Lung microvascular endothelial cell (primary cell): Measurements from ENCODE around the gene TSHZ2. TPM values are rescaled to one million over a fixed set of nuclear protein-coding genes. Genes with fewer than 3 reads are reported as not detected.

Experiments
- DNase-seq, 2 donors: peaks; one replicate each; pipeline versions ENCODE4 v3.0.0 to v3.0.0-alpha.2; 2010; ENCODE audit warnings: low read depth in 2 of 2
- total RNA-seq: library from RNA; depleted of rRNA; stranded (reverse); fragments of >200 nt; gene quantifications from 2 replicates; pipeline ENCODE4 v1.2.1, GENCODE V29; 2014

The TSHZ2 gene
- total RNA-seq, 1 donor from 2014 or later: 4.0 TPM

GRCh38 chr20:53061192-53062108 lies 89.3 kb downstream of the TSHZ2 start:
- DNase-seq: no peak

GRCh38 chr20:53064935-53065334 lies 92.8 kb downstream of the TSHZ2 start:
- no peak for DNase-seq

GRCh38 chr20:53068241-53068640 lies 96.1 kb downstream of the TSHZ2 start:
- DNase-seq: no peak

DNA sequence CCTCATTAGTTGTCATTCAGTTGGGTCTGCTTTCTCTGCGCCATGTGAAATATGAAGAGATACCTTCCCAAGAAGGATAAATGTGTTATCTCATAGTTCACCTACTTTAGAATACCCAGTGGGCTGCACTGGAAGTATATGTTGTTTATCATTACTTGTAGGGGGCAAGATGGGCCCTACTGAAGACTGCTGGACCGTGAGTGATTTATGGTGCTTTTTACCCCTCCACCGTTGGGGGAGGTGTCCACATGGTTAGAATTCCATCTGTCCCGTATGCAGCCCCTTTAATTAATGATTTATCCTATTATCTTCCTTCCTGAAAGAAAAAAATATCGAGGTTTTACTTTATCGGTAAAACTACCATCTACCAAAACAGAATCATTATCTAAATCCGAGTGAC lies 97.0 kb downstream of the TSHZ2 start:
- no peak for DNase-seq

DNA sequence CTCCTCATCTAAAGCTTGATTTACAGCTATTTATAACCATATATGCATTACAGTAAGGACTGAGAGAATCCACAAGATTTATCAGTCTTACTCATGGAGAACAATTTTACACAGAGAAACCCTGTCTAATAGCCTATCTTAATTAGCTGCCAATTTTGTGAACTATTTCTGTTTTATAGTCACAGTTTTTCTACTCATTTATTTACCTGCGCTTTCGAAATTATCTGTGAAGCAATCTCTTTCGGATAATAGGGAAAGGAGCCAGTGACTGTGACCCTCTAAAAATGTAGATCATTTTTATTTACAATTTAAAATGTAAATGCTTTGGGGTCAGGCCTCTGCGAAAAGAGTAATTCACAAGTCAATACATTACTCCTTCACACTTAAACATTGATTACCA lies 98.1 kb downstream of the TSHZ2 start:
- no peak for DNase-seq

- DNase-seq: peak; percentile 2 to 39
Observed at GRCh38 chr20:53070706-53071392, 98.7 kb downstream of the TSHZ2 start.

- no peak for DNase-seq
Observed at GRCh38 chr20:53071833-53072232, 99.7 kb downstream of the TSHZ2 start.

GRCh38 chr20:53072923-53073579 lies 100.9 kb downstream of the TSHZ2 start:
- no peak for DNase-seq

DNA sequence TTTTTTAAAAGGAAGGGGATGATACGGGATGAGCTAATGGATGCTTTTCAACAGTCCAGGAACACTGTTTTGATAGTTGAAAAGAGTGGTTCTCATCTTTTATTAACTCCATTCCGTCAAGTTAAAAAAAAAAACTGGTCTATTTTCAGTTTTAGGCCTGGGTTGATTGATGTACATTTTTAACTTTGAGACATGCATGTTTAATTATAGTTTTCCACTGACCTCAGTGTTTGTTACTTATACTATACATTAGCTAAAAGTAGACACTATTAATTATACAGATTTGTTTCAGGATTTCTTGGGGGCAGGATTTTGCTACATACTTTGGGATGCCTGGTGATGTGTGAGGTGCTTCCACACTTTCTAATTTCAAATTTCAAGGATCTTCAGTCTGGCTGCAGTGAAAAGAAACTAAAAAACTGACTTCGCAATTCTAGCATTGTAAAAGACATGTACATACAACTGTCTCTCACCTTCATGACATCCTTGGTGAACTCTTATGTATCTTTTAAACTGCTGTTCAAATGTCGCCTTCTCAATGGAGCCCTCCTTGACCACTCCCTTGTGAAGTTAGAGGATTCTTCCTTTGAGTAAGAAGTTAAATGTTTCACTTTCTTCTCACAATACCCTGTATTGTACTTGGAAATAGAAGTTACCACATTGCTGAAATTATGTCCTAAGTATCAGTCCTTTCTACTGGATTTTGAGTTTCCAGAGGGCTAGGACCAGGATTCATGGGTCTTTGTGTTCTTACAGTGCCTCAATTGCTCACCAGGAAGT lies 101.7 kb downstream of the TSHZ2 start:
- DNase-seq: no peak

GRCh38 chr20:53074811-53075314 lies 102.7 kb downstream of the TSHZ2 start:
- peak in 1 of 2 donors; percentile 51 for DNase-seq

- DNase-seq: no peak
Observed at GRCh38 chr20:53076668-53077067, 104.5 kb downstream of the TSHZ2 start.

GRCh38 chr20:53077373-53078205 lies 105.4 kb downstream of the TSHZ2 start:
- DNase-seq: peak in 1 of 2 donors; percentile 87

DNA sequence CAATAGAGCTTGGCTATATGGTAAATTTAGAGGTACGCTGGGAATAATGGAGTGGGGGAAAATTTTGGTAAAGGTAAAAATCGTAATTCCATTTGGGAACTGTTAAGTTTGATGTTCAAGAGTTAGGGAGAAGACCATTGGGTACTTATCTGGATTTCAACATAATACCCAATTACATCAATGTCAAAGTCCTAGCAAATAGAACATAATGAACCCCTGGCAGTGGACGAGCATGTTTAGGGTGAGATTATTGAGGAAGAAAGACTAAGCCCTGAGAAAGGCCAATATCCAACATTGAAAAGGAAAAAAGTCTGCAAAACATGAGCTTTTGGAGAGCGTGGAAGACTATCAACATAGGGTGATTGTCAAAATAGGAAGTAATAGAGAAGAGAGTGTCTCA lies 106.6 kb downstream of the TSHZ2 start:
- DNase-seq: no peak

DNA sequence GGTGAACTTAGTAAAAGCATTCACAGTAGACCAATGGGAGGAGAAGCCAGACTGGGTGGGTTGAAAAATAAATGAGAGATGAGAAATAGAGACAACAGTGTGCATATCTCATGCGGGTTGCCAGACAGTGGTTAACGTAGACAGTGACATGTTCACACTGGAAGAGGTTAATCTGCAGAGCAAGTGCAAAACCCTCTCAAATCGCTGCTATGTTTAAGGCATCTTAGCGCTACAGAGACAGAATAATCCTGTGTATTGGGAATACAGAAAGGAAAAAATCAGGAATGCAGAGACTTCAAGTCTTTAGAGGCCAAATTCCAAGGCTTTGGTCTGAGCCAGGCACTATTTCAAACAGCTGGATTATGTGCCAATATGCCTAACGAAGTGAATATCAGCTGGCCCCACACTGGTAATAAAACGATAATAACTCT lies 107.1 kb downstream of the TSHZ2 start:
- DNase-seq: no peak

GRCh38 chr20:53079828-53080686 lies 107.9 kb downstream of the TSHZ2 start:
- DNase-seq: no peak

DNA sequence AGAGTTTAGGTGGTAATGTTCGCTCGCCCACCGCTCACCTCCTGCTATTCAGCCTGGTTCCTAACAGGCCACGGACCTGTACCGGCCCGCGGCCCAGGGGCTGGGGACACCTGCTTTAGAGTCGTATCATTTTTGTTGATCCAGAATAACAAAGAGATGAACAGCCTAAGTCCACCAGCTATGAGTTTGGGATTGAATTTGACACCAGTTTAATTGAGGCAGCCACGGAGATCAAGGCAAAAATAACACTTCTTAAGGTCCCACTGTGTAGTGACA lies 108.5 kb downstream of the TSHZ2 start:
- no peak for DNase-seq

DNA sequence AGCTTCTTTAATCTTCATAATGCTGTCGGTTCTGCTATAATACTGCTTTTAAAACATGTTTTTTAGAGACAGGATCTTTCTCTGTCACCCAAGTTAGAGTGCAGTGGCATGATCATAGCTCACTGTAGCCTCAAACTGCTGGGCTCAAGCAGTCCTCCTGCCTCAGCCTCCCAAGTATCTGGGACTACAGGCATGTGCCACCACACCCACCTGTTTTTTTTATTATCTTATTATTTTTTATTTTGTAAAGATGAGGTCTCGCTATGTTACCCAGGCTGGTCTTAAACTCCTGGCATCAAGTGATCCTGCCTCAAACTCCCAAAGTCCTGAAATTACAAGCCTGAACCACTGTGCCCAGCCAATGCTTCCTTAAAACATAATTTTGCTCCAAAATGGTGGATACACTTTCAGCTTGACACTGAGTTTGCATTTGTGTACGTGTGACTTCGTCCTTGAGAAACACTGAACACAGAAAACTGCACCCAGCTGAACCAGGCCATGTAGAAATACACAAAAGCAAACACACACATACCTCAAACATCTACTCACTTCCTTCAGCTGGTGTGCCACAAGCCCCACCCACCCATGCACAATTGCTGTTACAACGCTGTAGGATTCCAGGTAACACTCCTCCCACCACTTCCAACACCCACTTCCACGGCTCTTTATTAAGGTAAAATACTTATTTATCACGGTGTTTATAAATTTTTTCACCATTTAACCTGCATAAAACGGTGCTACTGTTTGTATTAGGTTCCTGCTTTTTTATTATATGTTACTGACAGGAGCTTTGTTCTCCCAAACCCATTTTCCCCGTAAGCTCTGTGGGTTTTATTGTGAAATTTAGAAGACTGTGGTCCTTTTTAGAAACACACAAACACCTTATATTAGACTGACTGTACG lies 109.1 kb downstream of the TSHZ2 start:
- DNase-seq: peak in 1 of 2 donors; percentile 66
